ENCODE results near the gene TBC1D9.

Gene TBC1D9

DNA sequence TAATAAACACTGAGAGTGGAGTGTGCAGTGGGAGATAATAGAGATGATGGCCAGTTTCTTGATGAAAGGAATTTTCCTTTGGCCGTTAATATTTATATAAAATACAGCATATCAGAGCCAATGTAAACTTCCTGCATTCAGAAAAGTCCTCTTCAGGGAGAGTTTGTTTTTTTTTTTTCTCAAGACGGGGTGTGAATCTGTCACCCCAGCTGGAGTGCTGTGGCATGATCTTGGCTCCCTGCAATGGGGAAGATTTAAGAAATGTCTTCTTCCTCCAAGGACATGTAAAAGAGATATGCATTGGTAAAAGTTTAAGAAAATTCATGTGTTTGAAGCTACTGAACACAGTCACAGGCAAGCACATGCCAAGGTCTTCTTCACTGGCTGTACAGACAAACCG, 25.4 kb upstream of the TBC1D9 start:
- Histone ChIP-seq H3K36me3 (ENCODE audit: low read length) (no peaks in the 10 kb centered on the region), H3K27me3 (ENCODE audit: low read length) (no peaks in the 10 kb centered on the region), H2AFZ (ENCODE audit: low read depth, low read length, severe bottlenecking) (no peak overlapping the region), H3K9me2 (replicated peaks; ENCODE audit: insufficient read depth, low read length) (no peaks in the 10 kb centered on the region), H3F3A (ENCODE audit: insufficient read depth) (no peaks in the 10 kb centered on the region), H3K9ac (ENCODE audit: low read length) (no peak overlapping the region), H4K20me1 (ENCODE audit: low read depth, low read length) (no peaks in the 10 kb centered on the region), H3K27ac (ENCODE audit: low read depth, low read length) (no peak overlapping the region), H3K4me2 (ENCODE audit: low read depth, low read length, poor library complexity, severe bottlenecking) (no peak overlapping the region), H3K9me3 (ENCODE audit: insufficient read depth, low read length) (no peaks in the 10 kb centered on the region), H3K79me2 (ENCODE audit: insufficient read depth, low read length) (no peaks in the 10 kb centered on the region), H3K4me3 (ENCODE audit: insufficient read depth, low read length, poor library complexity, severe bottlenecking) (no peak overlapping the region)
- no peak for TF ChIP-seq EZH2phosphoT487 (conservative IDR thresholded peaks at IDR 0.05; ENCODE audit: low read length)
- TF ChIP-seq, protein P1, sequence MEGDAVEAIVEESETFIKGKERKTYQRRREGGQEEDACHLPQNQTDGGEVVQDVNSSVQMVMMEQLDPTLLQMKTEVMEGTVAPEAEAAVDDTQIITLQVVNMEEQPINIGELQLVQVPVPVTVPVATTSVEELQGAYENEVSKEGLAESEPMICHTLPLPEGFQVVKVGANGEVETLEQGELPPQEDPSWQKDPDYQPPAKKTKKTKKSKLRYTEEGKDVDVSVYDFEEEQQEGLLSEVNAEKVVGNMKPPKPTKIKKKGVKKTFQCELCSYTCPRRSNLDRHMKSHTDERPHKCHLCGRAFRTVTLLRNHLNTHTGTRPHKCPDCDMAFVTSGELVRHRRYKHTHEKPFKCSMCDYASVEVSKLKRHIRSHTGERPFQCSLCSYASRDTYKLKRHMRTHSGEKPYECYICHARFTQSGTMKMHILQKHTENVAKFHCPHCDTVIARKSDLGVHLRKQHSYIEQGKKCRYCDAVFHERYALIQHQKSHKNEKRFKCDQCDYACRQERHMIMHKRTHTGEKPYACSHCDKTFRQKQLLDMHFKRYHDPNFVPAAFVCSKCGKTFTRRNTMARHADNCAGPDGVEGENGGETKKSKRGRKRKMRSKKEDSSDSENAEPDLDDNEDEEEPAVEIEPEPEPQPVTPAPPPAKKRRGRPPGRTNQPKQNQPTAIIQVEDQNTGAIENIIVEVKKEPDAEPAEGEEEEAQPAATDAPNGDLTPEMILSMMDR (IDR thresholded peaks at IDR 0.05; ENCODE audit: insufficient read depth, low read length, poor library complexity, severe bottlenecking) = no peak

DNA sequence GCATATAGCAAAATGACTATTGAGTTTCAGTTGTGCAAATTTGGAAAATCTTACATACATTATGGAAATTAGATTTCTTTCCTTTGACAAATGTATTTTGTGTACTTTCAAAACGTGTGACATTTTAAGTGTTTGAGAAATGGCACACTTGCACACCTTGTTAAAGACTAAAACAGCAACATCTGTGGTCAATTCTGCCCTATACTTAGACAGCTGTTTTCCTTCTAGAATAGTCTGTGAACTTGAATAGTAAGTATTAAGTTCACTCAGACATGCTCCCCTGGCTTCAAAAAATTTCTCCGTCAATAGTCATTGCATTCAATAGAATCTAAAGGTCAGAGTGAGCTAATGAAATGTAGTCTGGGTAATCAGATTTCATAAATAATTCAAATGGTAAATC, 21.7 kb upstream of the TBC1D9 start:
- no peaks in the 10 kb centered on the region for H4K20me1 ChIP-seq (ENCODE audit: low read depth, low read length)
- H3K4me2 ChIP-seq (ENCODE audit: low read depth, low read length, poor library complexity, severe bottlenecking) = no peak overlapping the region
- no peak overlapping the region for H3K9ac ChIP-seq (ENCODE audit: low read length)
- no peaks in the 10 kb centered on the region for H3K79me2 ChIP-seq (ENCODE audit: insufficient read depth, low read length)
- H3K27ac ChIP-seq (ENCODE audit: low read depth, low read length) = no peak overlapping the region
- no peak overlapping the region for H2AFZ ChIP-seq (ENCODE audit: low read depth, low read length, severe bottlenecking)
- no peaks in the 10 kb centered on the region for H3F3A ChIP-seq (ENCODE audit: insufficient read depth)
- TF ChIP-seq, protein P1 (IDR thresholded peaks at IDR 0.05; ENCODE audit: insufficient read depth, low read length, poor library complexity, severe bottlenecking) = no peak
- no peak for TF ChIP-seq EZH2phosphoT487 (conservative IDR thresholded peaks at IDR 0.05; ENCODE audit: low read length)
- no peaks in the 10 kb centered on the region for H3K9me2 ChIP-seq (replicated peaks; ENCODE audit: insufficient read depth, low read length)
- no peaks in the 10 kb centered on the region for H3K36me3 ChIP-seq (ENCODE audit: low read length)
- H3K9me3 ChIP-seq (ENCODE audit: insufficient read depth, low read length) = no peaks in the 10 kb centered on the region
- no peak overlapping the region for H3K4me3 ChIP-seq (ENCODE audit: insufficient read depth, low read length, poor library complexity, severe bottlenecking)
- H3K27me3 ChIP-seq (ENCODE audit: low read length) = no peaks in the 10 kb centered on the region

DNA sequence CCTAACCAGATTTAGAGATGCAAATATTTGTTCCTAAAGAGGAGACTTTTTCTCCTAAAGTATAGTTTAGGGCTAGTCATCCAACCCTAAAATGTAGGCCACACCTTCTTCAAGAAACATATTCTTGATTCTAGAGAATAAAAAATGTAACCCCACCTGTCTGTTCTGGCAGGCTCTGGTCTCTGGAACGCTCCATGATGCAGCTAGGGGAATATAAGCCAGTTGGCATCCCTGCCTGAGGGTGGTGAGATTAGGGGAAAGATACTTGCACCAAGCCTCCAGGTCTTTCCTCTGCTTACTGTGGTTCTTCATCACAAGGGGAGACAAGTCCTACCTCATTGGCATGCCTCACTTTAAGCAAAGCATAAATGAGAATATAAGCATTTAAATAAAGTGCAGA, 21.2 kb upstream of the TBC1D9 start:
- no peaks in the 10 kb centered on the region for H4K20me1 ChIP-seq (ENCODE audit: low read depth, low read length)
- H3K4me2 ChIP-seq (ENCODE audit: low read depth, low read length, poor library complexity, severe bottlenecking) = no peak overlapping the region
- no peak overlapping the region for H2AFZ ChIP-seq (ENCODE audit: low read depth, low read length, severe bottlenecking)
- H3K9me3 ChIP-seq (ENCODE audit: insufficient read depth, low read length) = no peaks in the 10 kb centered on the region
- H3K9me2 ChIP-seq (replicated peaks; ENCODE audit: insufficient read depth, low read length) = no peaks in the 10 kb centered on the region
- H3K27ac ChIP-seq (ENCODE audit: low read depth, low read length) = no peak overlapping the region
- no peak for TF ChIP-seq EZH2phosphoT487 (conservative IDR thresholded peaks at IDR 0.05; ENCODE audit: low read length)
- TF ChIP-seq, protein P1 (IDR thresholded peaks at IDR 0.05; ENCODE audit: insufficient read depth, low read length, poor library complexity, severe bottlenecking) = no peak
- no peak overlapping the region for H3K9ac ChIP-seq (ENCODE audit: low read length)
- no peaks in the 10 kb centered on the region for H3K79me2 ChIP-seq (ENCODE audit: insufficient read depth, low read length)
- no peaks in the 10 kb centered on the region for H3K36me3 ChIP-seq (ENCODE audit: low read length)
- H3K4me3 ChIP-seq (ENCODE audit: insufficient read depth, low read length, poor library complexity, severe bottlenecking) = no peak overlapping the region
- H3F3A ChIP-seq (ENCODE audit: insufficient read depth) = no peaks in the 10 kb centered on the region
- H3K27me3 ChIP-seq (ENCODE audit: low read length) = no peaks in the 10 kb centered on the region

Data from SU-DHL-6 (cell line).